Measurements from ENCODE around the gene CELA3A. TPM values are rescaled to one million over a fixed set of nuclear protein-coding genes. Genes with fewer than 3 reads are reported as not detected.

The CELA3A gene
- total and polyA plus RNA-seq, 2 of the 8 experiments (the other 6 are each of a cell fraction or from before 2014, with no cell fraction given), result not detected

DNA sequence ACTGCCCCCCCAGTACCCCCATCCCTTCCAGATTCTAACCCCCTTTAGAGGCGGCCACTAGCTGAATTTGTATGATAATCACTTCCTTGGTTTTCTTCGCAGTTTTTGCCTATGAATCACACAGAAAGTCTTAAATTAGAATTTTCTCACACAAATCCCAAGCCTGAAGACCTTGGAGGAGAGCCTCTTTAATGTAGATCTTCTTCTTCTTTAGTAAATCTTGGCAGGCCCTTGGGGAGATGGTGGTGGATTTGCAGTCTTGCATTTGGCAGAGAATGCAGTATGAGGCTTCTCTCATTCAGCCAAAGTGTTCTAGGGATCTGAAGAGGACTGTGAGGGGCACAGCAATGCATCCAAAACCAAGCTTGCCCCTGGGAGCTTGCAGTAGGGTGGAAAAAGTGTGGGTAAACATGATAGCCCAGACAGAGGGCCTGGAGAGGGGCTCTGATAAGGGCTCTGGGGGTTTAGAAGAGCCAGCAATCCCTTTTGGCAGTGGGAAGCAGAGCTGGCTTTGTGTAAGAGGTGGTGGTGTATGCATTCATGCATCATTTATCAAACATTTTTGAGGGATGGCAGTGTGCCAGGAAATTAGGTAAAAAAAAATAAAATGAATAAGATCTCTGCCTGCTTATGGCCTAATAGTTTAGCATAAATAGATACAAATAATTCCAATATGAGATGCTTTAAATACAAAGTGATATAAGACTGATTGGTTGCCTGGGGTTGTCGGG is 43.4 kb downstream of the CELA3A start (continued):
- TF ChIP-seq CHD7 (IDR thresholded peaks at IDR 0.05; ENCODE audit: insufficient replicate concordance, low read length), result no peak
- no peak for TF ChIP-seq TAF7 (optimal IDR thresholded peaks at IDR 0.05; ENCODE audit: borderline replicate concordance, low read depth, low read length)
- no peak for TF ChIP-seq SP2 (IDR thresholded peaks at IDR 0.05; ENCODE audit: low read length)
- no peak for TF ChIP-seq ZNF274 (IDR thresholded peaks at IDR 0.05; ENCODE audit: borderline replicate concordance, extremely low read depth, low read length)
- TF ChIP-seq HDAC2 (IDR thresholded peaks at IDR 0.05; ENCODE audit: borderline replicate concordance in 1 of 2, low read depth in 2 of 2, low read length in 2 of 2), result no peak
- TF ChIP-seq BRCA1 (IDR thresholded peaks at IDR 0.05; ENCODE audit: low read depth, low read length), result no peak
- no peak for TF ChIP-seq FOSL1 (IDR thresholded peaks at IDR 0.05; ENCODE audit: insufficient read depth, low read depth, low read length)
- no peak for TF ChIP-seq TBP (IDR thresholded peaks at IDR 0.05; ENCODE audit: low read depth, low read length)
- no peak for TF ChIP-seq RXRA (IDR thresholded peaks at IDR 0.05; ENCODE audit: insufficient read depth, low read depth, low read length)
- no peak for TF ChIP-seq JUND (IDR thresholded peaks at IDR 0.05; ENCODE audit: low read length)
